ENCODE results near the gene LYL1. TPM values are rescaled to one million over a fixed set of nuclear protein-coding genes. Genes with fewer than 3 reads are reported as not detected.

Gene LYL1
- total and polyA plus RNA-seq, 9 of the 15 experiments (the other 6 are each of a cell fraction or from before 2014, with no cell fraction given), result 1.3 to 266 (median 34.0) TPM

DNA sequence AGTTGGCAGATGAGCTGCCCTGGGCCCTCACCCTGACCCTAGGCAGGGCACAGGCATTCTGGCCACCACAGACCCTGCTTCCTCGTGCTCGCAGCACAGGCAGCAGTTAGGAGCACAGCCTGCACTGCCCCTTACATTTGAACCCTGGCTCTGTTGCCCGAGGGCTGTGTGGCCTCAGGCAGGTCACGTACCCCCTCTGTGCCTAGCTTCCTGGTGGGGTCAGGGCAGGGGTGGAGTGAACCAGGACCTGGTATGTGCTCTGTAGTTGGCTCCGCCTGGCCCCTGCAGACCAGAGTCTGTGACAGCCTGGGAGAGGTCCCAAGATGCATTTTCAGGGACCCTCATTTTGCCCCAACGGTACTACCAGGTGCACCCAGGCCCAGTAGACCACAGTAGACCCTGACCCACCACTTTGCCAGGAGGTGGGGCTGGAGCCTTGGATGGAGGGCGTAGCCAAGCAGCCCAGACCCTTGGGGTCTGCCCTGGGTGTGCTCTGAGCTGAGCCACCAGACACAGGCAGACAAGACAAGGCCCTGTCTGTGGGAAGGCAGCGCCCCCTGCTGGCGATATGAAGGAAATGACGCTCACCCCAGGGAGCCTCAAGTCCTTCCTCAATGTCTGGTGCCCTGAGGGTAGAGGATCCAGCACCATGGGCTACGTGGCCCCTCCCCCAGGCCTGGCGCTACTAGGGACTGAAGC lies 9.1 kb downstream of the LYL1 start (continued):
- TF ChIP-seq CTBP1 (IDR thresholded peaks at IDR 0.05; ENCODE audit: borderline replicate concordance) (peak; percentile 51; the same call in 1 of the 2 replicates), ZSCAN29 (IDR thresholded peaks at IDR 0.05) (no peak), SETDB1 (IDR thresholded peaks at IDR 0.05; ENCODE audit: low read length) (no peak), TEAD2 (tag; IDR thresholded peaks at IDR 0.05) (no peak), E2F3 (CRISPR knock-in tag; IDR thresholded peaks at IDR 0.05) (no peak), ILK (tag; IDR thresholded peaks at IDR 0.05; ENCODE audit: borderline replicate concordance, low read depth) (no peak), ZNF830 (CRISPR knock-in tag; IDR thresholded peaks at IDR 0.05) (no peak), ARNT (IDR thresholded peaks at IDR 0.05) (no peak), CREM (IDR thresholded peaks at IDR 0.05; ENCODE audit: low read depth) (peak; percentile 92), POLR2AphosphoS5 (IDR thresholded peaks at IDR 0.05; ENCODE audit: control insufficient read depth, insufficient read depth, low read depth, low read length) (no peak), CBFB (CRISPR knock-in tag; IDR thresholded peaks at IDR 0.05) (no peak), GATAD2B (IDR thresholded peaks at IDR 0.05; ENCODE audit: borderline replicate concordance) (no peak), MCM7 (IDR thresholded peaks at IDR 0.05) (no peak), MAZ (CRISPR knock-in tag; conservative IDR thresholded peaks at IDR 0.05 in 1 of 2, IDR thresholded peaks at IDR 0.05 in 1 of 2) (peak in 1 of 2 experiments; percentile 58; a peak in 1 of 4 replicates), ZNF324 (CRISPR knock-in tag; IDR thresholded peaks at IDR 0.05) (no peak), ZNF695 (CRISPR knock-in tag; IDR thresholded peaks at IDR 0.05) (no peak), ZFP36 (IDR thresholded peaks at IDR 0.05; ENCODE audit: low read depth, low read length, partially characterized antibody) (peak; percentile 24), RCOR1 (IDR thresholded peaks at IDR 0.05; ENCODE audit: borderline replicate concordance in 1 of 2, low read depth in 2 of 2, low read length in 2 of 2) (0 out of 4 replicates have a peak, but pooled peaks of 1 of the 2 experiments have one; percentile 22)
- TF ChIP-seq, protein P1, sequence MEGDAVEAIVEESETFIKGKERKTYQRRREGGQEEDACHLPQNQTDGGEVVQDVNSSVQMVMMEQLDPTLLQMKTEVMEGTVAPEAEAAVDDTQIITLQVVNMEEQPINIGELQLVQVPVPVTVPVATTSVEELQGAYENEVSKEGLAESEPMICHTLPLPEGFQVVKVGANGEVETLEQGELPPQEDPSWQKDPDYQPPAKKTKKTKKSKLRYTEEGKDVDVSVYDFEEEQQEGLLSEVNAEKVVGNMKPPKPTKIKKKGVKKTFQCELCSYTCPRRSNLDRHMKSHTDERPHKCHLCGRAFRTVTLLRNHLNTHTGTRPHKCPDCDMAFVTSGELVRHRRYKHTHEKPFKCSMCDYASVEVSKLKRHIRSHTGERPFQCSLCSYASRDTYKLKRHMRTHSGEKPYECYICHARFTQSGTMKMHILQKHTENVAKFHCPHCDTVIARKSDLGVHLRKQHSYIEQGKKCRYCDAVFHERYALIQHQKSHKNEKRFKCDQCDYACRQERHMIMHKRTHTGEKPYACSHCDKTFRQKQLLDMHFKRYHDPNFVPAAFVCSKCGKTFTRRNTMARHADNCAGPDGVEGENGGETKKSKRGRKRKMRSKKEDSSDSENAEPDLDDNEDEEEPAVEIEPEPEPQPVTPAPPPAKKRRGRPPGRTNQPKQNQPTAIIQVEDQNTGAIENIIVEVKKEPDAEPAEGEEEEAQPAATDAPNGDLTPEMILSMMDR (IDR thresholded peaks at IDR 0.05 in 2 of 3, conservative IDR thresholded peaks at IDR 0.05 in 1 of 3; ENCODE audit: insufficient read depth in 2 of 3, low read depth in 1 of 3, low read length in 3 of 3), result peak; percentile 94 to 96 (median 95)
- TF ChIP-seq, protein P2, sequence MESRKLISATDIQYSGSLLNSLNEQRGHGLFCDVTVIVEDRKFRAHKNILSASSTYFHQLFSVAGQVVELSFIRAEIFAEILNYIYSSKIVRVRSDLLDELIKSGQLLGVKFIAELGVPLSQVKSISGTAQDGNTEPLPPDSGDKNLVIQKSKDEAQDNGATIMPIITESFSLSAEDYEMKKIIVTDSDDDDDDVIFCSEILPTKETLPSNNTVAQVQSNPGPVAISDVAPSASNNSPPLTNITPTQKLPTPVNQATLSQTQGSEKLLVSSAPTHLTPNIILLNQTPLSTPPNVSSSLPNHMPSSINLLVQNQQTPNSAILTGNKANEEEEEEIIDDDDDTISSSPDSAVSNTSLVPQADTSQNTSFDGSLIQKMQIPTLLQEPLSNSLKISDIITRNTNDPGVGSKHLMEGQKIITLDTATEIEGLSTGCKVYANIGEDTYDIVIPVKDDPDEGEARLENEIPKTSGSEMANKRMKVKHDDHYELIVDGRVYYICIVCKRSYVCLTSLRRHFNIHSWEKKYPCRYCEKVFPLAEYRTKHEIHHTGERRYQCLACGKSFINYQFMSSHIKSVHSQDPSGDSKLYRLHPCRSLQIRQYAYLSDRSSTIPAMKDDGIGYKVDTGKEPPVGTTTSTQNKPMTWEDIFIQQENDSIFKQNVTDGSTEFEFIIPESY (CRISPR knock-in tag; IDR thresholded peaks at IDR 0.05), result no peak
- TF ChIP-seq, protein P3, sequence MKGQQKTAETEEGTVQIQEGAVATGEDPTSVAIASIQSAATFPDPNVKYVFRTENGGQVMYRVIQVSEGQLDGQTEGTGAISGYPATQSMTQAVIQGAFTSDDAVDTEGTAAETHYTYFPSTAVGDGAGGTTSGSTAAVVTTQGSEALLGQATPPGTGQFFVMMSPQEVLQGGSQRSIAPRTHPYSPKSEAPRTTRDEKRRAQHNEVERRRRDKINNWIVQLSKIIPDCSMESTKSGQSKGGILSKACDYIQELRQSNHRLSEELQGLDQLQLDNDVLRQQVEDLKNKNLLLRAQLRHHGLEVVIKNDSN (CRISPR knock-in tag; IDR thresholded peaks at IDR 0.05), result no peak
- TF ChIP-seq, protein P4, sequence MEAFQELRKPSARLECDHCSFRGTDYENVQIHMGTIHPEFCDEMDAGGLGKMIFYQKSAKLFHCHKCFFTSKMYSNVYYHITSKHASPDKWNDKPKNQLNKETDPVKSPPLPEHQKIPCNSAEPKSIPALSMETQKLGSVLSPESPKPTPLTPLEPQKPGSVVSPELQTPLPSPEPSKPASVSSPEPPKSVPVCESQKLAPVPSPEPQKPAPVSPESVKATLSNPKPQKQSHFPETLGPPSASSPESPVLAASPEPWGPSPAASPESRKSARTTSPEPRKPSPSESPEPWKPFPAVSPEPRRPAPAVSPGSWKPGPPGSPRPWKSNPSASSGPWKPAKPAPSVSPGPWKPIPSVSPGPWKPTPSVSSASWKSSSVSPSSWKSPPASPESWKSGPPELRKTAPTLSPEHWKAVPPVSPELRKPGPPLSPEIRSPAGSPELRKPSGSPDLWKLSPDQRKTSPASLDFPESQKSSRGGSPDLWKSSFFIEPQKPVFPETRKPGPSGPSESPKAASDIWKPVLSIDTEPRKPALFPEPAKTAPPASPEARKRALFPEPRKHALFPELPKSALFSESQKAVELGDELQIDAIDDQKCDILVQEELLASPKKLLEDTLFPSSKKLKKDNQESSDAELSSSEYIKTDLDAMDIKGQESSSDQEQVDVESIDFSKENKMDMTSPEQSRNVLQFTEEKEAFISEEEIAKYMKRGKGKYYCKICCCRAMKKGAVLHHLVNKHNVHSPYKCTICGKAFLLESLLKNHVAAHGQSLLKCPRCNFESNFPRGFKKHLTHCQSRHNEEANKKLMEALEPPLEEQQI (IDR thresholded peaks at IDR 0.05), result no peak

Measured in K562 (cell line).